Right renal cortex interstitium (tissue), 3 donors: ENCODE data around the gene CTDSPL. TPM values are rescaled to one million over a fixed set of nuclear protein-coding genes. Genes with fewer than 3 reads are reported as not detected.

Source experiments
- DNase-seq, 3 donors: peaks; one replicate each; pipeline ENCODE4 v3.0.0-alpha.2; 2013; ENCODE audit warnings: low read depth in 3 of 3, low spot score in 2 of 3
- polyA plus RNA-seq, 3 donors: library from polyadenylated mRNA; unstranded; fragments of 120-200 nt; gene quantifications; one replicate each; pipeline ENCODE4 v1.2.1, GENCODE V29; 2013; ENCODE audit not compliant: insufficient read length in 3 of 3

CTDSPL gene
- polyA plus RNA-seq, 3 donors = 97.9 to 113 (median 107) TPM

GRCh38 chr3:37909067-37909911, 47.6 kb downstream of the CTDSPL start:
- no peak for DNase-seq

DNA sequence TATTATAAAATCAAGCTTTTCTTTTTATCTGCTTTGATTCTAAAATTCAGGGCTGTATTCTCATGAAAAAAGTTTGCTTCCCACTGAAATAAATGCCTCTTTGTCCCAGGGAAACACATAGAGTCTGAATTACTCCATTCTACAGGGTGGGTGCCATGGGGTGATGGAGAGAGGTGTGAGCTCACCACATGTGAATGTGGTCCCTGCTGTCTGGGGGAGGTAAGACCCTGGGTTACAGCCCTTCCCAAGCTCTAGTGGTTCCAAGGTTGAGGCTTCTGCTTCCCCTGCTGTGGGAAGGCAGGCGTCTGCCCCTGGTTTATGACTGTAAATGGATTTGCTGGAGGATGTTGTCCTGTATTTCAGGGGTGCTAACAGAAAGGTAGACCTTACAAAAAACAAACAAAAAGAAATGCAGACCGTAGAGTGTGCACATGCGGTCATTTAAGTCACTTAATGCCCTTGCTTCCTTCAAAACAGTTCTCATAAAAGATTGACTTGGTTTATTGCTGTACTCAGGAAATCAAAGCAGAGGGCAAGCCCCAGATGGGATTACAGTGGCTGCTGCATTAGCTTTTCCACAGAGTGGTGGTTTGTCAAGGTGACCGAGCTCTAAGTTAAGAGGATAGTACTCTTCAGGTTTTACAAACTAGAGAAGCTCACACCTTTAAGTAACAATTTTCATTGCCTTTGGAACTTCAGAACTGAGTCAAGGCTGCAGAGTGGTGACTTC, 49.2 kb downstream of the CTDSPL start:
- no peak for DNase-seq

GRCh38 chr3:37912052-37912733, 50.5 kb downstream of the CTDSPL start:
- no peak for DNase-seq

DNA sequence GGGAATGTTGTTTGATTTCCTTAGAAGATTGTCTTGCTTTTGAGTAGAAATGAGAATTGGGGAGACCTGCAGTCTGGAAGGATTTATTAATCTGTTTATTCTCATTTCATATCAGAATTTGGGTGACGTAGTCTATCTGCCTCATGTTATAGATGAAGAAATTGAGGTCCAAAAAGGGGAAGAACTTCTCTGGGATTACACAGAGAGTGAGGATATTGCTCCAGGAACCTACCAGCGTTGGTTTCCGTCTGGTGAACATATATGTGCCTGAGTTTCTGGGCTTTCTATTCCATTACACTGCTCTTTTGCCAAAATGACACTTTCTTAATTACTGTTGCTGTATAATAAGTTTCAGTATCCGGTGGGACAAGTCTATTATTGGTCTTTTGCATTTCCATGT, 51.8 kb downstream of the CTDSPL start:
- no peak for DNase-seq

DNA sequence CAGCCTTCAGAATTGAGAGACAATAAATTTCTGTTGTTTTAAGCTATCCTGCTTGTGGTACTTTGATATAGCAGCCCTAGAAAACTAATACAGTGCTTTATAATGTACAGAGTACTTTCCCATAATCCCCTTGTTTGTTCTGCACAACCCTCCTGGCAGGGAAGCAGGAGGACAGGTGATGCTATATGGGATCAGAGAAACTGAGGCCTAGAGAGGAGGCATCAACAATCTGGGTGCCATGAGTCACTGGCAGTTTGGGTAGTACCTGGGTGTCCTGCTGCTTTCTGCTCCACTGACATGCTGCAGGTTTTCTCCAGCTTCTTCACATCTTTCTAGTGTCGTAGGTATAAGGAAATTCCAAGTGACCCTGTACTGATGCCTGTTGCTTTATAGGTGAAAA, 55.0 kb downstream of the CTDSPL start:
- no peak for DNase-seq

DNA sequence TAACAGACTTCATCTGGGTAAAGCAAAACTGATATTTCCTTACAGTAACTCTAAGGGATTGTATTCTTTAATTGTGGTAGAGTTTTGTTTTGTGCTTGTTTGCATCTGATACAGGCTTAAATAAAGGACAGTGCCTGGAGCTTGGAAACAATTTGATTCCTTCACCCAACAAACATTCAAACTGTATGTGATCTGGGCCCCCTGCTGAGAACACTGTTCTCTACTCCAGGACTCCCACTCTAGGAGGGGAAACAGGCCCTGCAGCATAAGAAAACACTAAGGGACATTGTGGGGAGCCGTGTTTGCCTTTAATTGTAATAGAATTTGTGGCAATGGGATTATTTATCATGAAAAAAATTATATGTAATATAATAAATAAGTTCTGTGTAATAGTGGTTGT, 56.9 kb downstream of the CTDSPL start:
- no peak for DNase-seq

- DNase-seq = no peak
These were observed 58.5 kb downstream of the CTDSPL start for GRCh38 chr3:37920156-37920699.

DNA sequence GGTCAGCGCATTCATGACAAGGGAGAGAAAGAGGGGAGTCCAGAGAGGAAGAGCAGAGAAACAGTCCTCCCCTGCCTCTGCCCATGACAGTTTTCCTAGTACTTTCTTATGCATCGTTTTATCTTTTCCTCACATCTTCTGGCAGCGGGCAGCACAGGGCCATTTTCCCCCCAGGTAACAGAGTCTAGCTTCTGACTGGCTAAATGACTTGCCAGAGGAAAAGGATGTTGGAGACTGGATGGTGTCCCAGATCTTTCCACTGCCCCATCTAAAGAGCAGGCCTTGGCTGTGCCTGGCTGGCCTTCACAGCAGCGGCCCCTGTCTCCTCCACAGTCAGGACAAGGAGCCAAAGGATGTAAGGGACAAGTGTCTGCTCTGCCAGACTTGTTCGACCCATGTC, 59.3 kb downstream of the CTDSPL start:
- no peak for DNase-seq

- DNase-seq = no peak
These were observed 61.3 kb downstream of the CTDSPL start for GRCh38 chr3:37922721-37923568.

GRCh38 chr3:37923569-37924040, 61.9 kb downstream of the CTDSPL start:
- no peak for DNase-seq

- DNase-seq = no peak
These were observed 62.8 kb downstream of the CTDSPL start for GRCh38 chr3:37924453-37924852.

DNA sequence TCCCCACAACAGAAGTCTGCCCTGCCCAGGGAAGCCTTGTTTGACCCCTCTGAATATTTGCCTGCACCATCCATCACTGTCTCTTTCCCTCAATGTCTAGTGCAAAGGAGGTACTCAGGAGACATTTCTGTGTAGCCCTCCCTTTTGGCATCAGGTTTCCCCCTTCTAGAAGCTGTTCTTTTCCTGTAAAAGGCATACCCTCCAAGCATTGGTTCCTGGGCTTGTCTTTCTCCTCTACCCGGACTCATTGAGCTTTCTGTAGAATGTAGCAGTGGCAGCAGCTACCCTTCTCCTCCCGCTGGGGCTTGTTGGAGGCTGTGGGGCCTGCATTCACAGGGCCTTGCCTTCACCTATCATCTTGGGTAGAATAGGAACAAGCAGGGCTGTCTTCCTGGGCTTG, 63.5 kb downstream of the CTDSPL start:
- no peak for DNase-seq

DNA sequence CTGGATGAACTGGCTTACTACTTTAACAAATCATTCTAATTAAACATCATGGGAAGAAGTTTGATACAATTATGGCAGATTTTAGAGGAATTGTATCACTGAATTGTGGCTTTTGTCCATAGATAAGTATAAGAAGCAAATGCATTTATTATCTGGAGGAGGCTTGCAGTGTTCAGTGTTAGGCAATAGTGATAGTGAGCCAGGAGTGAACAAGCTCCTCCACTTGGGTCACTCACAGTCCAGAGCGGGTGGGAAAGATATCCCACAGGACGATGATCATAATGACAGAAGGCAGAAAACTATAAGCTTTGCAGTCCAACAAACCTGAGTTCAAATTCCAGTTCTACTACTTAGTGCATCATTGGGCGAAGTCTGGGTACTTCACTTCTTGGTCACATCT, 64.9 kb downstream of the CTDSPL start:
- no peak for DNase-seq

GRCh38 chr3:37930495-37930894, 68.8 kb downstream of the CTDSPL start:
- DNase-seq = no peak

GRCh38 chr3:37932505-37932904, 70.8 kb downstream of the CTDSPL start:
- no peak for DNase-seq

GRCh38 chr3:37934631-37935289, 73.1 kb downstream of the CTDSPL start:
- no peak for DNase-seq

- no peak for DNase-seq
These were observed 73.6 kb downstream of the CTDSPL start for GRCh38 chr3:37935290-37935668.

GRCh38 chr3:37935756-37936666, 74.3 kb downstream of the CTDSPL start:
- no peak for DNase-seq

DNA sequence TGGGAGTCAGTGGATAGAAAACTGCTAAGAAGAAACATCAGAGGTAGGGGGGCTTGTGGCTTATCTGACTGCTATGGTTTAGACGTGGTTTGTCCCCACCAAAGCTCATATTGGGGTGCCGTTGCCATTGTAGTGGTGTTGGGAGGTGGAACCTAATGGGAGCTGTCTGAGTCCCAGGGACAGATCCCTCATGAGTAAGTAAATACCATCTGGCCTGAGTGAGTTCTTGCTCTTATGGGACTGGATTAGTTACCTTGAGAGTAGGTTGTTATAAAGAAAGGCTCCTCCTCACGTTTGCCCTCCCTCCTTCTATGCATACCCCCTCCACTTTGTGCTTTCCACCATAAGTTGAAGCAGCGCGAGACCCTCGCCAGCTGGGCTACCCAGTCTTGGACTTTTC, 75.5 kb downstream of the CTDSPL start:
- DNase-seq = no peak
